K562 (cell line): ENCODE data around the gene NINJ2. TPM values are rescaled to one million over a fixed set of nuclear protein-coding genes. Genes with fewer than 3 reads are reported as not detected.

ENCODE experiments used
- KLF13 ChIP-seq: fragments of 450-650 bp; IDR thresholded peaks from 2 replicates; pipeline ENCODE4 v1.6.1; 2016; ENCODE audit warnings: missing genetic modification characterization, low read depth, mild to moderate bottlenecking, missing compliant biosample characterization, moderate library complexity, borderline replicate concordance
- polyA plus RNA-seq, 8 experiments: library from polyadenylated mRNA; depleted of rRNA in 4 of 8; stranded (reverse) in 5 of 8; unstranded in 3 of 8; fragments of >200 nt; fragmentation: Nextera tagmentation in 2 of 8; fragmentation: Illumina TruSeq in 1 of 8; extraction: Ambion mirVana in 2 of 8; extraction: Trizol in 1 of 8; gene quantifications; 2 replicates each; pipeline versions ENCODE4 v1.2.1 to v1.2.3, GENCODE V29; 2011 to 2014; ENCODE audit warnings: inconsistent platforms in 1 of 8, missing spikeins in 1 of 8
- total RNA-seq, 7 experiments: library from RNA; depleted of rRNA in 6 of 7; stranded (reverse); fragments of >200 nt in 6 of 7; fragmentation: Illumina TruSeq in 2 of 7; extraction: Trizol in 2 of 7; gene quantifications; 2 replicates each; pipeline versions ENCODE4 v1.2.1 to v1.2.3, GENCODE V29; 2011 to 2021; ENCODE audit warnings: low replicate concordance in 1 of 7
- TF ChIP-seq, protein P1 (sequence below): fragments of 200-600 bp; sonication (generic); IDR thresholded peaks from one replicate; pipeline ENCODE4 v1.6.1; 2012; ENCODE audit warnings: mild to moderate bottlenecking, low read depth, low read length, inconsistent platforms

NINJ2 gene
- total and polyA plus RNA-seq, 9 of the 15 experiments (the other 6 are each of a cell fraction or from before 2014, with no cell fraction given): 2.6 to 16.0 (median 4.5) TPM

DNA sequence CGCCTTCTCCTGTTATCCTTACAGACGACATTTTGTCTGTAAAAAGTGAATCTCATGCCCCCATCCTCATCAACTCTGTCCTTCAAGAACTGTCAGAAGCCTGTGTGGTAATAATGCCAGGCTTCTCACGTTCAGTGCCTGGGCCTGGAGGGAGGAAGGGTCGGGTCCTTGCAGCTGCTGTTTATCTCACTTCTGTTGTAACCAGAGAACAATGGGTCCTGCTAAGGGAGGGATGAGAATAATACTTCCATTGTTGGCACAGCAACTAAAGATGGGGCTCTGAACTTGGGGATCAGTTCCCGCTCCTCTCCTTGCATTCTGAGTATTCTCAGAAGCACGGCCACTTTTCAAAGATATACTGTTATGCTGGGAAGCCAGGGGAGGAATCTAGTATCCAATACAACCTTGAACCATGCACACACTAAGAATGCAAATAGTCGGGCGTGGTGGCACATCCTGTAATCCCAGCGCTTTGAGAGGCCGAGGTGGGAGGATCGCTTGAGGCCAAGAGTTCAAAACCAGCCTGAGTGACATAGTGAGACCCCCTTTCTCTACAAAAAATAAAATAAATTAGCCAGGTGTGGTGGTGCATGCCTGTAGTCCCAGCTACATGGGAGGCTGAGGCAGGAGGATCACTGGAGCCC is 38.8 kb upstream of the NINJ2 start (continued):
- TF ChIP-seq, protein P1, sequence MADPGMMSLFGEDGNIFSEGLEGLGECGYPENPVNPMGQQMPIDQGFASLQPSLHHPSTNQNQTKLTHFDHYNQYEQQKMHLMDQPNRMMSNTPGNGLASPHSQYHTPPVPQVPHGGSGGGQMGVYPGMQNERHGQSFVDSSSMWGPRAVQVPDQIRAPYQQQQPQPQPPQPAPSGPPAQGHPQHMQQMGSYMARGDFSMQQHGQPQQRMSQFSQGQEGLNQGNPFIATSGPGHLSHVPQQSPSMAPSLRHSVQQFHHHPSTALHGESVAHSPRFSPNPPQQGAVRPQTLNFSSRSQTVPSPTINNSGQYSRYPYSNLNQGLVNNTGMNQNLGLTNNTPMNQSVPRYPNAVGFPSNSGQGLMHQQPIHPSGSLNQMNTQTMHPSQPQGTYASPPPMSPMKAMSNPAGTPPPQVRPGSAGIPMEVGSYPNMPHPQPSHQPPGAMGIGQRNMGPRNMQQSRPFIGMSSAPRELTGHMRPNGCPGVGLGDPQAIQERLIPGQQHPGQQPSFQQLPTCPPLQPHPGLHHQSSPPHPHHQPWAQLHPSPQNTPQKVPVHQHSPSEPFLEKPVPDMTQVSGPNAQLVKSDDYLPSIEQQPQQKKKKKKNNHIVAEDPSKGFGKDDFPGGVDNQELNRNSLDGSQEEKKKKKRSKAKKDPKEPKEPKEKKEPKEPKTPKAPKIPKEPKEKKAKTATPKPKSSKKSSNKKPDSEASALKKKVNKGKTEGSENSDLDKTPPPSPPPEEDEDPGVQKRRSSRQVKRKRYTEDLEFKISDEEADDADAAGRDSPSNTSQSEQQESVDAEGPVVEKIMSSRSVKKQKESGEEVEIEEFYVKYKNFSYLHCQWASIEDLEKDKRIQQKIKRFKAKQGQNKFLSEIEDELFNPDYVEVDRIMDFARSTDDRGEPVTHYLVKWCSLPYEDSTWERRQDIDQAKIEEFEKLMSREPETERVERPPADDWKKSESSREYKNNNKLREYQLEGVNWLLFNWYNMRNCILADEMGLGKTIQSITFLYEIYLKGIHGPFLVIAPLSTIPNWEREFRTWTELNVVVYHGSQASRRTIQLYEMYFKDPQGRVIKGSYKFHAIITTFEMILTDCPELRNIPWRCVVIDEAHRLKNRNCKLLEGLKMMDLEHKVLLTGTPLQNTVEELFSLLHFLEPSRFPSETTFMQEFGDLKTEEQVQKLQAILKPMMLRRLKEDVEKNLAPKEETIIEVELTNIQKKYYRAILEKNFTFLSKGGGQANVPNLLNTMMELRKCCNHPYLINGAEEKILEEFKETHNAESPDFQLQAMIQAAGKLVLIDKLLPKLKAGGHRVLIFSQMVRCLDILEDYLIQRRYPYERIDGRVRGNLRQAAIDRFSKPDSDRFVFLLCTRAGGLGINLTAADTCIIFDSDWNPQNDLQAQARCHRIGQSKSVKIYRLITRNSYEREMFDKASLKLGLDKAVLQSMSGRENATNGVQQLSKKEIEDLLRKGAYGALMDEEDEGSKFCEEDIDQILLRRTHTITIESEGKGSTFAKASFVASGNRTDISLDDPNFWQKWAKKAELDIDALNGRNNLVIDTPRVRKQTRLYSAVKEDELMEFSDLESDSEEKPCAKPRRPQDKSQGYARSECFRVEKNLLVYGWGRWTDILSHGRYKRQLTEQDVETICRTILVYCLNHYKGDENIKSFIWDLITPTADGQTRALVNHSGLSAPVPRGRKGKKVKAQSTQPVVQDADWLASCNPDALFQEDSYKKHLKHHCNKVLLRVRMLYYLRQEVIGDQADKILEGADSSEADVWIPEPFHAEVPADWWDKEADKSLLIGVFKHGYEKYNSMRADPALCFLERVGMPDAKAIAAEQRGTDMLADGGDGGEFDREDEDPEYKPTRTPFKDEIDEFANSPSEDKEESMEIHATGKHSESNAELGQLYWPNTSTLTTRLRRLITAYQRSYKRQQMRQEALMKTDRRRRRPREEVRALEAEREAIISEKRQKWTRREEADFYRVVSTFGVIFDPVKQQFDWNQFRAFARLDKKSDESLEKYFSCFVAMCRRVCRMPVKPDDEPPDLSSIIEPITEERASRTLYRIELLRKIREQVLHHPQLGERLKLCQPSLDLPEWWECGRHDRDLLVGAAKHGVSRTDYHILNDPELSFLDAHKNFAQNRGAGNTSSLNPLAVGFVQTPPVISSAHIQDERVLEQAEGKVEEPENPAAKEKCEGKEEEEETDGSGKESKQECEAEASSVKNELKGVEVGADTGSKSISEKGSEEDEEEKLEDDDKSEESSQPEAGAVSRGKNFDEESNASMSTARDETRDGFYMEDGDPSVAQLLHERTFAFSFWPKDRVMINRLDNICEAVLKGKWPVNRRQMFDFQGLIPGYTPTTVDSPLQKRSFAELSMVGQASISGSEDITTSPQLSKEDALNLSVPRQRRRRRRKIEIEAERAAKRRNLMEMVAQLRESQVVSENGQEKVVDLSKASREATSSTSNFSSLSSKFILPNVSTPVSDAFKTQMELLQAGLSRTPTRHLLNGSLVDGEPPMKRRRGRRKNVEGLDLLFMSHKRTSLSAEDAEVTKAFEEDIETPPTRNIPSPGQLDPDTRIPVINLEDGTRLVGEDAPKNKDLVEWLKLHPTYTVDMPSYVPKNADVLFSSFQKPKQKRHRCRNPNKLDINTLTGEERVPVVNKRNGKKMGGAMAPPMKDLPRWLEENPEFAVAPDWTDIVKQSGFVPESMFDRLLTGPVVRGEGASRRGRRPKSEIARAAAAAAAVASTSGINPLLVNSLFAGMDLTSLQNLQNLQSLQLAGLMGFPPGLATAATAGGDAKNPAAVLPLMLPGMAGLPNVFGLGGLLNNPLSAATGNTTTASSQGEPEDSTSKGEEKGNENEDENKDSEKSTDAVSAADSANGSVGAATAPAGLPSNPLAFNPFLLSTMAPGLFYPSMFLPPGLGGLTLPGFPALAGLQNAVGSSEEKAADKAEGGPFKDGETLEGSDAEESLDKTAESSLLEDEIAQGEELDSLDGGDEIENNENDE: no peak
- TF ChIP-seq KLF13: no peak
